NCI-H1105 treated with DMSO at 0.1 percent for 48 hours (cell line): ENCODE data around the gene TGFBI.

ENCODE experiments used
- DNase-seq: peaks from one replicate; lab custom pipeline; 2025; lab: John Stamatoyannopoulos, UW

TGFBI gene

GRCh38 chr5:136046246-136046645, 17.5 kb downstream of the TGFBI start:
- no peak for DNase-seq

GRCh38 chr5:136047858-136048257, 19.1 kb downstream of the TGFBI start:
- no peak for DNase-seq

GRCh38 chr5:136048966-136049365, 20.2 kb downstream of the TGFBI start:
- no peak for DNase-seq

GRCh38 chr5:136051486-136052220, 22.9 kb downstream of the TGFBI start:
- DNase-seq = no peak

- DNase-seq = no peak
Observed at GRCh38 chr5:136052692-136053335, 24.0 kb downstream of the TGFBI start.

- no peak for DNase-seq
Observed at GRCh38 chr5:136053336-136054141, 24.8 kb downstream of the TGFBI start.

GRCh38 chr5:136054142-136055019, 25.6 kb downstream of the TGFBI start:
- no peak for DNase-seq

- no peak for DNase-seq
Observed at GRCh38 chr5:136055612-136056309, 27.0 kb downstream of the TGFBI start.

- no peak for DNase-seq
Observed at GRCh38 chr5:136056336-136056735, 27.5 kb downstream of the TGFBI start.

- DNase-seq = no peak
Observed at GRCh38 chr5:136056771-136057335, 28.1 kb downstream of the TGFBI start.

- DNase-seq = no peak
Observed at GRCh38 chr5:136057401-136058038, 28.7 kb downstream of the TGFBI start.

- no peak for DNase-seq
Observed at GRCh38 chr5:136058039-136058971, 29.5 kb downstream of the TGFBI start.

GRCh38 chr5:136058972-136059354, 30.2 kb downstream of the TGFBI start:
- DNase-seq = no peak

GRCh38 chr5:136060963-136061362, 32.2 kb downstream of the TGFBI start:
- no peak for DNase-seq

- no peak for DNase-seq
Observed at GRCh38 chr5:136061630-136062365, 33.0 kb downstream of the TGFBI start.

- peak; percentile 22 for DNase-seq
Observed at GRCh38 chr5:136062366-136063274, 33.8 kb downstream of the TGFBI start.

GRCh38 chr5:136063778-136064465, 35.1 kb downstream of the TGFBI start:
- DNase-seq = no peak
